GM12878 (cell line): ENCODE results near the gene ACOT7. TPM values are rescaled to one million over a fixed set of nuclear protein-coding genes. Genes with fewer than 3 reads are reported as not detected.

ENCODE experiments used
- ATAC-seq: fragments of 200-7000 bp; cut with Tn5 transposase; 3 replicates; pipeline ENCODE4 v1.9.1; 2020; ENCODE audit warnings: mild to moderate bottlenecking, moderate library complexity
- BruUV-seq: library from RNA; stranded (reverse); fragments of 400-500 nt; replicated peaks from 2 replicates; lab custom pipeline; 2021; lab: Mats Ljungman, UMichigan
- CTCF ChIA-PET: fragments of 300-600 bp; sonication (Branson Sonifier 250); formaldehyde crosslinking; extraction: SDS; loops from one replicate; lab custom pipeline; 2021; ENCODE audit warnings: inconsistent platforms; lab: Yijun Ruan, JAX
- POLR2A ChIA-PET: fragments of 350-600 bp; formaldehyde crosslinking; extraction: SDS; loops from one replicate; lab custom pipeline; 2021; ENCODE audit warnings: inconsistent platforms; lab: Charles Lee
- RAD21 ChIA-PET: fragments of 300-600 bp; sonication (Branson Sonifier 250); formaldehyde crosslinking; loops from one replicate; lab custom pipeline; 2023; ENCODE audit warnings: antibody characterized with exemption; ENCODE audit not compliant: unreplicated experiment; lab: Charles Lee
- SMC1A ChIA-PET: fragments of 300-600 bp; sonication (Branson Sonifier 250); formaldehyde crosslinking; loops from one replicate; lab custom pipeline; 2023; ENCODE audit not compliant: unreplicated experiment, uncharacterized antibody; lab: Charles Lee
- DNase-seq: peaks from one replicate; pipeline ENCODE4 v3.0.0-alpha.2; 2011; ENCODE audit warnings: low read depth, low spot score
- FAIRE-seq: peaks from 3 replicates; lab custom pipeline; 2011; peaks lifted over from hg19 to GRCh38; lab: Jason Lieb, UNC
- H2AFZ ChIP-seq: 2 replicates; pipeline ENCODE4 v1.6.0; 2011; ENCODE audit warnings: low read depth, low read length, control low read depth; ENCODE audit not compliant: control insufficient read depth
- H3K27ac ChIP-seq: 2 replicates; pipeline ENCODE4 v1.5.1; 2011; ENCODE audit warnings: control low read depth; ENCODE audit not compliant: control insufficient read depth, insufficient read depth
- H3K27me3 ChIP-seq, 2 experiments: replicated peaks in 1 of 2; 2 replicates each; pipeline versions ENCODE4 v1.6.0 to v1.6.1; 2011; ENCODE audit warnings: low read length in 1 of 2; ENCODE audit not compliant: control insufficient read depth in 2 of 2, insufficient read depth in 2 of 2
- H3K36me3 ChIP-seq, 2 experiments: 2 replicates each; pipeline ENCODE4 v1.5.1; 2011; ENCODE audit warnings: low read length in 1 of 2; ENCODE audit not compliant: control insufficient read depth in 2 of 2, insufficient read depth in 2 of 2
- H3K4me1 ChIP-seq: 2 replicates; pipeline ENCODE4 v1.6.1; 2011; ENCODE audit warnings: mild to moderate bottlenecking, low read length, moderate library complexity, mixed read lengths; ENCODE audit not compliant: control insufficient read depth, insufficient read depth
- H3K4me2 ChIP-seq: 2 replicates; pipeline ENCODE4 v1.6.0; 2011; ENCODE audit warnings: control low read depth; ENCODE audit not compliant: control insufficient read depth, insufficient read depth
- H3K4me3 ChIP-seq: fragments of 200-600 bp; sonication (generic); 2 replicates; pipeline ENCODE4 v1.5.1; 2016
- H3K79me2 ChIP-seq: 2 replicates; pipeline ENCODE4 v1.6.0; 2011; ENCODE audit warnings: low read length; ENCODE audit not compliant: control insufficient read depth, insufficient read depth
- H3K9ac ChIP-seq: 2 replicates; pipeline ENCODE4 v1.8.0; 2011; ENCODE audit warnings: low read length, control low read depth, mixed read lengths; ENCODE audit not compliant: control insufficient read depth, insufficient read depth
- H3K9me3 ChIP-seq: replicated peaks from 3 replicates; pipeline ENCODE4 v1.5.1; 2011; ENCODE audit warnings: mild to moderate bottlenecking, low read length; ENCODE audit not compliant: control insufficient read depth, insufficient read depth
- H4K20me1 ChIP-seq: 2 replicates; pipeline ENCODE4 v1.6.0; 2011; ENCODE audit not compliant: control insufficient read depth, insufficient read depth
- CBX5 ChIP-seq: sonication (generic); IDR thresholded peaks from 2 replicates; pipeline ENCODE4 v1.6.1; 2016; ENCODE audit warnings: low read depth, moderate library complexity, mild to moderate bottlenecking, inconsistent platforms
- CEBPZ ChIP-seq: fragments of 150-350 bp; IDR thresholded peaks from 2 replicates; pipeline ENCODE4 v1.6.1; 2016; ENCODE audit warnings: low read depth, low read length
- ELK1 ChIP-seq: IDR thresholded peaks from 2 replicates; pipeline ENCODE4 v1.6.1; 2012; ENCODE audit warnings: low read depth, low read length, improper control_type of control experiment
- HDAC2 ChIP-seq: fragments of 200-600 bp; sonication (generic); IDR thresholded peaks from 2 replicates; pipeline ENCODE4 v1.6.1; 2017
- HSF1 ChIP-seq: fragments of 150-350 bp; IDR thresholded peaks from 2 replicates; pipeline ENCODE4 v1.6.1; 2014; ENCODE audit warnings: mild to moderate bottlenecking, low read depth, low read length
- MLLT1 ChIP-seq: fragments of 450-650 bp; IDR thresholded peaks from 2 replicates; pipeline ENCODE4 v1.6.1; 2016; ENCODE audit warnings: mild to moderate bottlenecking
- MTA3 ChIP-seq: IDR thresholded peaks from 2 replicates; pipeline ENCODE4 v1.6.1; 2012; ENCODE audit warnings: low read length, inconsistent platforms, borderline replicate concordance
- MYB ChIP-seq: fragments of 150-350 bp; IDR thresholded peaks from 2 replicates; pipeline ENCODE4 v1.6.1; 2014; ENCODE audit warnings: mild to moderate bottlenecking, low read depth, low read length, borderline replicate concordance
- MYC ChIP-seq: IDR thresholded peaks from 2 replicates; pipeline ENCODE4 v1.6.1; 2011; ENCODE audit warnings: mild to moderate bottlenecking, low read length, moderate library complexity, inconsistent platforms; ENCODE audit not compliant: insufficient read depth, insufficient replicate concordance, insufficient read length, severe bottlenecking
- PAX8 ChIP-seq: fragments of 450-650 bp; IDR thresholded peaks from 2 replicates; pipeline ENCODE4 v1.6.1; 2017; ENCODE audit warnings: mild to moderate bottlenecking, moderate library complexity
- POLR2AphosphoS2 ChIP-seq: IDR thresholded peaks from 2 replicates; pipeline ENCODE4 v1.6.1; 2011; ENCODE audit warnings: low read depth, mild to moderate bottlenecking, low read length, improper control_type of control experiment, moderate library complexity
- POU2F2 ChIP-seq: IDR thresholded peaks from 3 replicates; pipeline ENCODE4 v1.6.1; 2011; ENCODE audit warnings: low read depth, mild to moderate bottlenecking, low read length, borderline replicate concordance
- RELA ChIP-seq: fragments of 450-650 bp; IDR thresholded peaks from 2 replicates; pipeline ENCODE4 v1.8.0; 2014; ENCODE audit warnings: borderline replicate concordance; ENCODE audit not compliant: partially characterized antibody
- TARDBP ChIP-seq: IDR thresholded peaks from 2 replicates; pipeline ENCODE4 v1.6.1; 2016; ENCODE audit warnings: borderline replicate concordance
- YBX1 ChIP-seq: fragments of 450-650 bp; IDR thresholded peaks from 2 replicates; pipeline ENCODE4 v1.6.1; 2016; ENCODE audit warnings: antibody characterized with exemption
- YY1 ChIP-seq: IDR thresholded peaks from 2 replicates; pipeline ENCODE4 v1.6.1; 2011; ENCODE audit warnings: low read depth, mild to moderate bottlenecking, low read length
- ZNF207 ChIP-seq: fragments of 450-650 bp; IDR thresholded peaks from 2 replicates; pipeline ENCODE4 v1.6.1; 2014; ENCODE audit warnings: antibody characterized with exemption, mild to moderate bottlenecking, borderline replicate concordance
- ZNF24 ChIP-seq: fragments of 450-650 bp; IDR thresholded peaks from 2 replicates; pipeline ENCODE4 v1.6.1; 2017; ENCODE audit warnings: antibody characterized with exemption, mild to moderate bottlenecking
- WGBS: methylation state at CpG from one replicate; pipeline ENCODE4 v1.1.6; 2016; ENCODE audit warnings: low lambda C conversion rate; ENCODE audit not compliant: insufficient replicate concordance, insufficient coverage; ENCODE audit errors: missing lambda C conversion rate; 5-methylcytosine and 5-hydroxymethylcytosine counted together
- in situ Hi-C: fragments of 300-500 bp; cut with MboI; formaldehyde crosslinking; loops from 9 replicates; pipeline ENCODE4 v1.14.3; 2018; ENCODE audit warnings: mixed read lengths
- intact Hi-C: fragments of 100-400 bp; cut with micrococcal nuclease; formaldehyde crosslinking; loops from one replicate; pipeline ENCODE4 v1.14.2; 2022; ENCODE audit not compliant: unreplicated experiment
- polyA plus RNA-seq, 11 experiments: library from polyadenylated mRNA; depleted of rRNA in 4 of 11; unstranded in 6 of 11; stranded (reverse) in 5 of 11; fragments of >200 nt; fragmentation: Nextera tagmentation in 4 of 11; fragmentation: Illumina TruSeq in 1 of 11; extraction: Ambion mirVana in 4 of 11; extraction: Trizol in 1 of 11; gene quantifications; 1 replicate in 1 of 11; 2 replicates in 10 of 11; pipeline versions ENCODE4 v1.2.1 to v1.2.3, GENCODE V29; 2011 to 2016; ENCODE audit warnings: inconsistent platforms in 2 of 11, missing spikeins in 2 of 11, low read depth in 1 of 11
- total RNA-seq, 4 experiments: library from RNA; depleted of rRNA in 3 of 4; stranded (reverse); fragments of >200 nt in 3 of 4; fragmentation: Illumina TruSeq in 1 of 4; extraction: Trizol in 1 of 4; gene quantifications; 2 replicates each; pipeline versions ENCODE4 v1.2.1 to v1.2.3, GENCODE V29; 2013 to 2021

Gene ACOT7
- total and polyA plus RNA-seq, 10 of the 15 experiments (the other 5 are each of a cell fraction or from before 2014, with no cell fraction given) = 8.9 to 206 (median 61.2) TPM

- Histone ChIP-seq H3K27me3 (no peaks in the 10 kb centered on the region), H3K4me1 (no peaks in the 10 kb centered on the region), H4K20me1 (no peaks in the 10 kb centered on the region), H3K36me3 (peaks cover 0 to 1% of the 10 kb centered on the region in 2 experiments; a peak in 1 of 4 replicates), H3K27ac (no peak overlapping the region), H3K4me3 (no peak overlapping the region), H3K9ac (no peak overlapping the region), H3K79me2 (peaks cover 12% of the 10 kb centered on the region), H3K4me2 (no peak overlapping the region), H2AFZ (no peak overlapping the region), H3K9me3 (no peaks in the 10 kb centered on the region)
- POLR2A ChIA-PET = no interaction called here
- 96% methylated on average over 5 of the region's 5 CpGs for WGBS
- in situ Hi-C loops = no loop called here
- no peak for FAIRE-seq
- intact Hi-C loops = no loop called here
- DNase-seq = no peak
- no TSS peak for BruUV-seq
- CTCF ChIA-PET = interaction anchor here (0.6 to 1.6 kb wide), 4 partner anchors 9 to 117 kb away, joined by 3 to 4 read pairs (median 4); partner anchors contain the start of gene ACOT7
- RAD21 ChIA-PET = no interaction called here
- TF ChIP-seq POU2F2 (no peak), HDAC2 (no peak), CBX5 (no peak), MYC (no peak), POLR2AphosphoS2 (no peak), MLLT1 (no peak), MTA3 (no peak), HSF1 (no peak), CEBPZ (no peak), YBX1 (no peak), MYB (no peak), TARDBP (no peak), RELA (no peak), ZNF207 (no peak), PAX8 (no peak), ELK1 (no peak), YY1 (no peak), ZNF24 (no peak)
- SMC1A ChIA-PET = interaction anchor here (0.8 to 2.2 kb wide), 4 partner anchors 14 to 24 kb away, joined by 3 to 8 read pairs (median 4); no protein-coding TSS in a partner anchor
- ATAC-seq = no peak
Measured at GRCh38 chr1:6384962-6385361, 8.6 kb downstream of the ACOT7 start.
